Measurements from ENCODE around the gene ARHGEF12.

ARHGEF12 gene

DNA sequence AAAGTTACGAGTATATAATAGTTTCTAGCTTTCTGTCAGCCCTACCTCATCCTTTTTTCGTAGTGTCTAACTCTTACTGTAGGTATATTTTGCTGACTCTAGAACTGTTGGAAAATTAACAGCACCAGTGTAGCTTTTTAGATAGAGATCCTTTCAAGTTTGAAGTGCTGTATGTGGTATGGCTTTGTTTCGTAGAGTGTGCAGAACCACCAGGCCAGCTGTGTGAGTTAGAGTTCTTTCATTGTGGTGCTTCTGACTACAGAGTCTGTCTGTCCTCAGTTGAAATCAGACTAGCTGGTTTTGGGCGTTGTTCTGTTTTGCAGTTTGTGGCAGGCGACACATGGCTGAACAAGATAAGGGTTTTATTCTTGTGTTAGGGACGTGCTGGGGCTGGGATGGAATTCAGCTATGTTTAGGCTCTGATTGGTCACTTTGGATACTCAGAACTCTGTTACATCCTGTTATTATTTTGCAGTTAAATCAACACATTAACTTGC is 3.2 kb downstream of the ARHGEF12 start:
- no peak for DNase-seq (ENCODE audit: low spot score)

DNA sequence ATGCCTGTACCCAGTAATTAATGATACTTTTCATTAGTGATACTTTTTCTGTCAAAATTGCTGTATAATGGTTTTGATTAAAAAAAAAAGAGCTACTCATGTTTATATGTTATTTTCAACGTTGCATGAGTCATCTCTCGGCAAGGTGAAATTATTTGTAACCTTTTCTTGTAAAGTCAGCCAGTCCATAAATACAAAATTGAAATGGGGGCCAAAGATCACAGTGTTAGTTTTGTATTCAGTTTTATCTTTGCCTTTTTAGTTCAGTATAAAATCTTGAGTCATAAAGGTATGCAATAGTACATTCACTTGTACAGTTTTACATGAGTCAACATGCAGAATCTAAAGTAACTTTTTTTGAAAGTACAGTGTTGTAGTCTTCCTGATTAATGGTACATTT is 4.3 kb downstream of the ARHGEF12 start:
- DNase-seq (ENCODE audit: low spot score), result no peak

DNA sequence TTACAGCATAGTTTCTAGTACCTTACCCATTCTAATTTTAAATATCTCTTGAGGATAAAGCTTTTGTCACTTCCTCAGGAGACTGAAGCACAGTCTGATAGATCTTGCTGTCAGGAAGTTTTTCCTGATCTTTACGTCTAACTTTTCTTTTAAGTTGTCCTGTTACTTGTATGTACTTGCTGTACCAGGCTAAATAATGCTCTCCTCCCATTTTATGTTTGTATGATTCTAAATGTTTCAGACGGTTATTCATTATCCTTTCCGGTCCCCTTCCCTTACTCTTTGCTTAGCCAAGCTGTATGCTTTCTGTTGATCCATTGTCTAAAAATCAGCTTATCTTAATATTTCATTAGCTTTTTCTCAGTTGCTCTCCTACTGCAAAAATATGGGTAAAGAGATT is 6.0 kb downstream of the ARHGEF12 start:
- DNase-seq (ENCODE audit: low spot score), result no peak

DNA sequence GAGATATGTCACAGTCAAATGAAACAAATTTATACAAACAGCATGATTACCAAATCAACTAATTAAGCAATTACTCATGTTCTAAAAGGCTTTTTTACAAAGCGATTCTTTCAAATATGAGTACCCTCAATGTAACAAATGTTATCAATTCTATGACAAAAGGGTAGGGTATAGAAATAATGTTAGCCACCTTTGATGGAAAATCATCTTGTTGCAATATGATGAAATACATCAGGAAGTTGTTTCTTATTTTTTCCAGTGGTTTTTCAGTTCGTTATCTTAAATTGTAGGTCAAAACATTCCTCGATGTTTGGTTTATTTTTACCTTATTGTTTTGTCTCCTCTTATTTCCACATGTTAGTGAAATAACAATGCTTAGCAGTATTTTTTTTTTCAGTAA is 6.5 kb downstream of the ARHGEF12 start:
- DNase-seq (ENCODE audit: low spot score), result no peak

DNA sequence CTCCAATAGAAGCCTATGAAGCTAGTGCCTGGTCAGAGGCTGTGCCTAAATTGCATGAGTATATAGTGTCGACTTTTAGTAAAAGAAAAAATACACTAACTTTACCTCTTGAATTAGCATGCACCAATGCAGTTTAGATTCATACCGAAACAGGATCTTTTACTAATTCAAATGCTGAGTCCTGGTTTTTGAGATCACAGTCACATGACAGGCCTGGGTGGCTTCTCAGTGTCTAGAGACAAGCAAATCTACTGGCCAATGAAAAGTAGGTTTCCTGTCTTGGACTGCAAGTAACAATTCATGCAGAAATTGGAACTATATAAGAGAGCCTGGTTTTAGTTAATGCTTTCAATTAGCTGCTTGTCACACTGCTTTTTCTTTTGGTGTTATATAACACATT is 7.2 kb downstream of the ARHGEF12 start:
- no peak for DNase-seq (ENCODE audit: low spot score)

DNA sequence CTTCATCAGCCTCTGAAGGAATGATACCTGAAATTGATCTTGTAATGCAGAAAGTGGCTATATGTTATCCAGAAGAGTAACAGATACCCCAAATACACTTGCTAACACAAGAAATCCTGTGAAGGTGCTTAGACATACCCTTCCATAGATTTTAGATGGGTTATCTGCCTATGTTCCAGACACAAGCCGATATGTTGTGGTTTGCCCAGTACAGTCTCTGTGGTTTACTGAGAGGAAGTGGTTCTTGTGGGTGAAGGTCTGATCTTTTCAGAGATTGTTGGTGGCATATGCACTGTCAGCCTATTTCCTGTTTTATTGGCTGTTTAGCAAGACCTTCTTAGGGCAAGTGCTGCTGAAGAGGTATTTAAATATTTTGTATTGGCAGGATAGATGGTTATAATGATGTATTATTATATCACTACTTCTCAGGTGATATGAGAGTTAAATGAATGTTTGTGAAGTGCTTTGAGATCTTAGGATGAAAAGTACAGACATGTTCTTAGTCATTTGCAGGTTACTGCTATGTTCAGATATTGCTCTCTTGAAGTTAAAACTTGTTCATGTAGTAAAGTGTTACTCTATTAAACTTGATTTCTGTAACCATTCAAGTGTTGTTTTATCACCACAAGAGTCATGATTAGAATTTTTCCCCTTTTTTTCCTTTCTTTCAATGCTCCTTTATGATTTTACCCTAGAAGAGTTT is 8.2 kb downstream of the ARHGEF12 start:
- DNase-seq (ENCODE audit: low spot score), result no peak

DNA sequence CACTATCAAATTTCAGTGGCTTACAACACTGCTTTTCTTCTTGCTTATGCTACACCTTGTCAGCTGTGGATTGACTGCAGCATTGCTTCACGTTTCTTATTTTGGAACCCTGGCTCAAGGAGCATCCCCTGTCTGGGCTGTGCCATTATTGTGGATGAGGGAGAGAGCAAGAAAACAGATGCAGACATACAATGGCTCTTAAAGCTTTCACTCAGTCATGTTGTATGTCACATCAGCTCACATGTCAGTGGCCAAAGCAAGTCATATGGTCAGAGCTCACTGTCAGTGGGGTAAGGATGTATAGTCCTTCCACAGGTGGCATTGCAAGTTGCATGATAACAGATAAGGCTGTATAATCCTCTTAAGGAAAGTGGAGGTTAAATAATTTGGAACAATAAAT is 10.0 kb downstream of the ARHGEF12 start:
- DNase-seq (ENCODE audit: low spot score), result no peak

DNA sequence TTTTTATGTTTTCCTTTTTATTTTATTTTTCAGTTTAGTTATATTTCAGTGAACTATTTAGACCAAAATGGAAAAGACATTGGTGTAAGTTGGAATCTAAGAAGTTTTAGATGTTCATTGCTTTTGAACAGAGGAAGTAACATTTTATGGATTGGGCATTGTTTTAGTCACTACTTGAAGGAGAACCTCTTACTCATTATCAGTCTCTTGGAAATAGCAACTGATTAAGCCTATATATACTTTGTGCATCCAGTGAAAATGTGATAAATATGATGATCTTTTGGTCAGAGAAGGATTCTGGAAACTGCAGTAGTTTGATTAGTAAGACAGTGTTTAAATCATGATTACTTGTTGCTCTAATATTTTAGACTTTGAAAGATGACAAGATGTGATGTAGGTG is 14.4 kb downstream of the ARHGEF12 start:
- DNase-seq (ENCODE audit: low spot score), result no peak

DNA sequence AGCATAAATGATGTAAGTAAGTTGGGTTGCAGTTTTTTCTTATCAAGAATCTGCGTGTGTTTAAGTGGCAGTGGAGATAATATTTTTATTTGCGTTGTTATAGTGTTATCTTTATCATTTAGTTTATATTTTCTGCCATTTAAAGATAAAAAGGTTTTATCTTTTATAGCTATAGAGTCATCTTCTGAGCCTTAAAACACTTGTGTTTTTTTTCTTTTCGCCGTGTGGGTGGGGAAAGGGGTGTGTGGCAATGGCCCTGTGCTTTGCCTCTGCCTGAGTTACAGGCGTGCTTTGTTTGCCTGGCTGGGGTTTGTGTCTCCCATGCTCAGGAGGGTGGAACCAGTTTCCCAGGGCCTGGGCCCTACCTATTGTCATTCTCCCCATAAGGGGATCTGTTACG is 16.2 kb downstream of the ARHGEF12 start:
- no peak for DNase-seq (ENCODE audit: low spot score)

DNA sequence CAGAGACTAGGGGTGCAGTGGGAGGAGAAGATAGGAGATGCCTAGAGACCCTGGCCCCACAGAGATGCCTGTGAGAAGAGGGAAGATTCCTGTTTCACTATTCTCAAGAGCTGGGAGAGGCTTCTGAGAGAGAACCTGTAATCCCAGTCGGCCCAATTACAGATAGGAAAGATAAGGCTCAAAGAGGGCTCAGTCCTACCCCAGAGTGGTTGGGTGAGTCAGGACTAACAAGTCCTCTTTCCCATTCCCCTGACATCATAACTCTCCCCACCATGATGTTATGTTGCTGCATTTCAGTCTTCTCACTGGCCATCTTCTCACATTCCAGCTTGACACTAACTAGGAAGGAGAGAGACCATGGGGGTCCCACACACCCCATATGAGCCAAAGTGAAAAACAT is 17.9 kb downstream of the ARHGEF12 start:
- no peak for DNase-seq (ENCODE audit: low spot score)

DNA sequence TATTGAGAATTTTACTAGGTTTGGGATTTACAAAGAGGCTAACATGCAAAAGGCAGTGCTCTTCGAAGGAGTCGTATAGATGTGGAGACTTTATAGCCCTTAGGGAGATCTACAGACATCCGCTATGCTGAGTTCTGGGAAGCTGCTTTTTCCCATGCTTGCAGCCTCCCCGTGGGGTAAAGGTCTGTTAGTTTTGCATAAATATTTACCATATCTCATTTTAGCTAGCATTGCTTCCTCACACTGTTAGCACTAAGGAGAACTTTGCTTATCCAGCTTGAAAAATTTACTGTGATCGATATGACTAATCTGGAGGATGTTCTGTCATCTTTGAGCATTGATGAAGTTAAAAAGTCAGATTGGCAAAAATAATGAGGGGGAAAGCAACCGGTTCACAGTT is 18.6 kb downstream of the ARHGEF12 start:
- DNase-seq (ENCODE audit: low spot score), result no peak

DNA sequence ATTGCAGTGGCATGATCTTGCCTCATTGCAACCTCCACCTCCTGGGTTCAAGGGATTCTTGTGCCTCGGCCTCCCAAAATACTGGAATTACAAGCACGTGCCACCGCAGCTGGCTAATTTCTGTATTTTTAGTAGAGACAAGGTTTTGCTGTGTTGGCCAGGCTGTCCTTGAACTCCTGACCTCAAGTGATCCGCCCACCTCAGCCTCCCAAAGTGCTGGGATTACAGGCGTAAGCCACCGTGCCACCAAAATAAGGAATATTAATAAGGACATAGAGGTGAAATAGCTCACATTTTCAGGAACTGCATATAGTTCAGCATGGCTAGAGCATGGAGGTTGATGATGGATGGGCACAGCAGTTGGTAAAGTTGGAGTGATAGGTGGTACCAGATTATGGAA is 21.4 kb downstream of the ARHGEF12 start:
- no peak for DNase-seq (ENCODE audit: low spot score)

DNA sequence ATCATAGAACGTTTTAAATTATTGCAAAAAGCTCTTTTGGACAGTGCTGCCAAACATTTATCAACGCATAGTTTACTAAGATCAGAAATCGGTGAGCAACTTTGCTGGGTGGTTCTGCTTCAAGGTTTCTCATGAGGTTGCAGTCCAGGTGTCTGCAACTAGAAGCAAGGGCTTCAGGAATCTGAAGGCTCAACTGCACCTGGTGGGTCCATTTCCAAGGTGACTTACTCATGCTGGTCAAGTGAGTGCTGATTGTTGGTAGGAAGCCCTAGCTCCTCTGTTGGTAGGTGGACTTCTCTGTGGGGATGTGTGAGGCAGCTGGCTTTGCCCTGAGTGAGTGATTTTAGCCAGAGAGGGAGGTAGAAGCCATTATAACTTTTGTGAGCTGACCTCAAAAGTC is 22.5 kb downstream of the ARHGEF12 start:
- DNase-seq (ENCODE audit: low spot score), result no peak

DNA sequence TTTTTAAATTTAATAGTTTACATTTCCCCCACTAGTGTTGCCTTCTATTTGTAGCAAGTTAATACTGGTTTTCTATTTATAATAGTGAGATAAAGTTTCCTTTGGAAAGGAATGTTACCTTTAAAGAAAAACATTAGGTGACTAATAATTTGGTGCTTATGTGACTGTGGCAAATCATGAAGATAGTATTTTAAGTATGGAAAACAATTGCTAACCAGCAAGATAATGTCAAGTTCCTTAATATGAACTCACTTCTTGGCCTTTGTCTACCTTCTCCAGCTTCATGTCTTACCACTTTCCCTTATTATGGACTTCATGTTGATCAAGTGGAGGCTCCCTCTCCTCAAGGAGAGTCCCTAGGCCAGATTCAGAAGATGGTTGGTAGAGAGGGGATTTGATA is 27.2 kb downstream of the ARHGEF12 start:
- DNase-seq (ENCODE audit: low spot score), result no peak

DNA sequence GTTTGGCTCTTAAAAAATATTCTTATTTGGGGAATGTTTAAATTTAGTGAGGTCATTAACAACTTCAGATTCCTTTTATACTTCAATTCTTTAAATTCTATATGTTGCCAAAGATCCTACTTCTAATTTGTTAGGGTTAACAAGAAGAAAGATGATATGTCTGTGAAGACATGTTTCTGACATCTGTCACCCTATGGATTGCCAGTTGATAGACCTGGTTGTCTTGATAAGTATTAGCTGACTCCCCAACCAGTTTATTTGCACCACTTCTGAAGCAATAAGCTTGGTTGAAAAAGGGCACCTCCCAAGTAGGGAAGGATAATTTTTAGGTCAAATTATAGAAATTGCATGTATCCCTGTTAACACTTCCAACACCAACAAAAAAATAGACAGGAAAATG is 29.3 kb downstream of the ARHGEF12 start:
- DNase-seq (ENCODE audit: low spot score), result no peak

DNA sequence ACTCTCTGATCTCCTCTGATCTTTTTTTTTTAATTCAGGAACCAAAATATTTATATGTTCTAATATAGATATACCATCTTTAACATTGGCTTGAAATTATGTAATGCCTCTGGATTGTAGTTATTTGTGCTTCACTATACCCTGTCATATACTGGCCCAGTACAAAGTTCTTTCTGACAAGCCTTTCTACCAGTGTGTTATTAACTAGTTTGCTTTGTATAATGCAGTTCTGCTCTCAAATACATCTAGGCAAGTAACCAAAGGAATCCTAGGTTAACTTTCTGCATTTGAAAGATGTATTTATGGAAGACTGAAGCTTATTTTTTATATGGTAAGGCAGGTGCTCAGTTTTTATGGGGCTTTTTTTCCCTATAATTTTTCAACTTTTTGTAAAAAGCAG is 36.1 kb downstream of the ARHGEF12 start:
- no peak for DNase-seq (ENCODE audit: low spot score)

DNA sequence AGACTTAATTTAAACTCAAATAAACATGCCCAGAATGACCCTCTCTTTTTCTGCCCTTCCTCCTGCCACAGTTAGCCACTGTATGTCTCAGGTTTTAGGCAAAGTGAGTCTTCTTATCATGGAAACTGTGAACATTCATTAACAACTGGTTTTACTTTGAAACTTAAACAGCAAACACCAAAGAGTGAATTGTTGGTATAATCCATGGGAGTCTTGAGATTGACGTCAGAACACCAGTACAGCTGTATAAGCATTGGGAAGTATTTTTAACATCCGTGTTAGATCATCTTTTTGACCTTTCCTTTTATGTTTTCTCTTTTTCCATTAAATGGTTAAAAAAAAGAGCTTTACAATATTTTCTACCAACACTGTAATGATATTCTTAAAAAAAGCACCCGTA is 38.9 kb downstream of the ARHGEF12 start:
- no peak for DNase-seq (ENCODE audit: low spot score)

DNA sequence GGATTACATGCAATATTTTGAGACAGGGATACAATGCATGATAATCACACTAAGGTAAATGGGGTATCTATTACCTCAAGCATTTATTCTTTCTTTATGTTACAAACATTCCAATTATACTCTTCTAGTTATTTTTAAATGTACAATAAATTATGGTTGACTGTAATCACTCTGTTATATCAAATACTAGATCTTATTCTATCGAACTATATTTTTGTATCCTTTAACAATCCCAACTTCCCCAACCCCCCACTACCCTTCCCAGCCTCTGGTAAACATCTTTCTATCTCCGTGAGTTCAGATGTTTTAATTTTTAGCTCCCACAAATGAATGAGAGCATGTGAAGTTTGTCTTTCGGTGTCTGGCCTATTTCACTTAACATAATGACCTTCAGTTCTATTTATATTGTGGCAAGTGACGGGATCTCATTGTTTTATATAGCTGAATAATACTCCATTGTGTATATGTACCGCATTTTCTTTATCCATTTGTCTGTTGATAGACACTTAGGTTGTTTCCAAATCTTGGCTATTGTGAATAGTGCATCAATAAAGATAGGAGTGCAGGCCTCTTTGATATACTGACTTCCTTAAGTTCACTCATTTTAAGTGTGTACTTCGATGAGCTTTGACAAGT is 40.5 kb downstream of the ARHGEF12 start:
- DNase-seq (ENCODE audit: low spot score), result no peak

DNA sequence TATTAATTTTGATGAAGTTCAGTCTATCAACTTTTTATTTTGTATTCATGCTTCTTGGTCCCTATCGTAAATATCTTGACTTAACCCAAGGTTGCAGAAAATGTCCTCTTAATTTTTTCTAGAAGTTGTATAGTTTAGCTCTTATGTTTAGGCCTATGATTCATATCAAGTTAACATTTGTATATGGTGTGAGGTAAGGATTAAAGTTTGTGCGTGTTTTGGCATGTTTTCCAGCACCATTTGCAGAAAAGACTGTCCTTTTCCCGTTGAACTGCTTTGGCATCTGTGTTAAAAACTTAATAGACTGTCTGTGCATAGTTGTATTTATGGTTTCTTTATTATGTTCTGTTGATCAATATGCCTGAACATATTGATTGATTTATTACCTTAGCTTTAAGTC is 42.3 kb downstream of the ARHGEF12 start:
- DNase-seq (ENCODE audit: low spot score), result no peak

DNA sequence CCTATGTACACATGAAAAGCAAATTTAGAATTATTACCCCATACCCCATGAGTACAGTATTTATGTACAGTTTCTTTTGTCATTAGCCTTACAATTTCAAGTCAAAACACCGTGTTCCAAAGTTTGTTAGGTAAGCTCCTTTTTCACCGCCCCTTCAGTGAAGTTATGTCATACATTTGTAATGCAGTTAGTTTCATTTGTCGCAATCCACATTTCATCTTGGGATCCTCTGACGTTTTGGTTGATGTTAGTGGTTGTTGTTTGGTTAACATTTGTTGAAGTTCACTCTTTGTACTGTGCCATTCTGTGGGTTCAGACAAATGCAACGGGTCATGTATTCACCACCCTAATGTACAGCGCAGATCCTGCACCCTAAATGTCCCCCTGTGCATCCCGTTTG is 45.2 kb downstream of the ARHGEF12 start:
- DNase-seq (ENCODE audit: low spot score), result no peak

DNA sequence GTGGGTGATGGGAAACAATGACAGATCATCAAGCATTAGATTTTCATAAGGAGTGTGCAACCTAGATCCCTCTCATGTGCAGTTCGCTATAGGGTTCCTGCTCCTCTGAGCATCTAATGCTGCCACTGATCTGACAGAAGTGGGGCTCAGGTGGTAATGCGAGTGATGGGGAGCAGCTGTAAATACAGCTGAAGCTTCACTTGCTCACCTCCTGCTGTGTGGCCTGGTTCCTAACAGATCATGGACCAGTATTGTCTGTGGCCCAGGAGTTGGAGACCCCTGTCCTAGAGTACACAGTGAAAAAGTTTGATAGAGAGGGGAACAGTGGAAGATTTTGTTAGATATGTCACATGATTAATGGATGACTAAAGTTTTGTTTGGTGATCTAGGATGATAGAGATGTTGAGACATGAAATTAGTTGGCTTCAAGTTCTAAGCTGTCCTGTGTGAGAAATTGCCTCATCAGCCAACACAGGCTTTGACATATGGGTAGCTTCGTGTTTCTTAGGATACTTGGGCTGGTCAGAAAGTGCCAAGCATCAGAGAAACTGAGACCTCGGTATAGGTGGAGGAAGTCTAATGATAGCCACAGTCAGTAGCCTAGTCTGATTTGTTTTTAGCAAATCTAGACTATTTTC is 47.4 kb downstream of the ARHGEF12 start:
- no peak for DNase-seq (ENCODE audit: low spot score)

DNA sequence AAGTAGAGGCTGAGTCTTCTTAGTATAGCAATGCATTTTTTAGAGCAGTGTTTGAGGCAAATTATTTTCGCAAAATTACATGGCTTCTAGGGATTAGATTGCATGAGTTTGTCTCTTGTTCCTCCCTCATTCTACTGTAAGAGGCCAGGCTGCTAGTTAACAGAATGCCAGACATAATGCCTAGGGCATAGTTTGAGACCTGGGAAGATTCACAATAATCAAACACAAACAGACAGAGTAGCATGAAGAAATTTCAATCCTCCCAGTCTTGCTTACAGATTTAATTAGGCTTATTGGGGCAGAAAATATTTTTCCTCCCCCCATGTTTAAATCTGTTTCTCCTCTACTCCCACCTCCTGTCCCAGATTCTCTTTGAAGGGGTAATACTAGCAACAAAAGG is 48.3 kb downstream of the ARHGEF12 start:
- no peak for DNase-seq (ENCODE audit: low spot score)

DNA sequence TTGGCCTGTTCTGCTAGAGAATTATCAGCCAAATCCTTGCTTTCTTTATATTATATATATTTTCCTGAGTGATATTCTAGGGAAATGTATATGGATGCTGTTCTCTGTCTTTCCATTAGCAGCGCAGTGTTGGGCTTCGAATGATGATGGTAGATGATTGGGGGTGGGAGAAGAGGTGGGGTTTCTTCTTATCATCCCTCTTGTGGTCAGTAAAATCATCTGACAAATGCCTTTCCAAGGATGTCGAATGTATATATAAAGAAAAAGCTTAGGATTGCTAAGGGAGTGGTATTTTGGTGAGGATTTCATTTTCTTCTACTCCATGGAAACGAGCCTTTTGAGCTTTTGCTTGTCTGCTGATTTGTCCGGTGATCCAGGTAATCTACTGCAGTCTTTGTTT is 48.9 kb downstream of the ARHGEF12 start:
- no peak for DNase-seq (ENCODE audit: low spot score)

DNA sequence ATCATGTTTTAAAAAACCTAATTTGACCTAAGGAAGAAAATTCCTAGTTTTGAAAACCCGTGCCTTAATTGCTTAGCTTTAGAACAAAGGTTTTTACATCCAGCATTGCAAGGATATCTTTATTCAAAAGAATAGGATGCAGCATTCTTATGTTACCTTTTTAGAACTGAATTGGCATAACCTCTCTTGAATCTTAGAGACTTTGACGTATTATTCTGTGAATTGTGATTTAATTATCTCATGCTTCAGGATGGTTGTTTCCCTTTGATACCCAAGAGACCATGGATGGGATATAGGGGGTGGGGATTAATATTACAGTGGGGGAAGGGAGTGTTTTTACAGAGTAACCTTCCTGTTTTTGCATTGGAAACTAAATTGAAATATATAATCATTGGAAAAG is 49.4 kb downstream of the ARHGEF12 start:
- no peak for DNase-seq (ENCODE audit: low spot score)
